Activated T-helper 2 cell treated with anti-CD3 and anti-CD28 coated beads, Interferon-gamma antibody, Interleukin-2, Interleukin-4, amounts not matched to agents 10 μg/mL and 5 μg/mL and 100 μg/mL, durations not matched to agents 14 hours and 24 hours and 36 hours (primary cell): Measurements from ENCODE around the gene EIF3D. TPM values are rescaled to one million over a fixed set of nuclear protein-coding genes. Genes with fewer than 3 reads are reported as not detected.
A peak's percentile ranks its signal among the peaks of the same experiment; 100 is the strongest.

Experiments used
- DNase-seq: peaks from one replicate; pipeline ENCODE4 v3.0.0; 2021; ENCODE audit warnings: low spot score
- H3K27ac Mint-ChIP-seq: one replicate; pipeline ENCODE4 v1.8.0; 2021; ENCODE audit warnings: mixed read lengths
- H3K27me3 Mint-ChIP-seq: one replicate; pipeline ENCODE4 v1.8.0; 2021; ENCODE audit warnings: low read depth, mixed read lengths
- H3K36me3 Mint-ChIP-seq: one replicate; pipeline ENCODE4 v1.8.0; 2021; ENCODE audit warnings: low read depth, mixed read lengths
- H3K4me1 Mint-ChIP-seq: one replicate; pipeline ENCODE4 v1.8.0; 2021; ENCODE audit warnings: low read depth, mixed read lengths
- H3K4me3 Mint-ChIP-seq: one replicate; pipeline ENCODE4 v1.8.0; 2021; ENCODE audit warnings: low read depth, mild to moderate bottlenecking, moderate library complexity, mixed read lengths
- H3K9me3 Mint-ChIP-seq: one replicate; pipeline ENCODE4 v1.8.0; 2021; ENCODE audit warnings: mixed read lengths
- intact Hi-C: fragments of 100-400 bp; cut with micrococcal nuclease; formaldehyde crosslinking; loops from one replicate; pipeline ENCODE4 v1.15.1; 2023
- total RNA-seq: library from RNA; stranded (reverse); gene quantifications from 2 replicates; pipeline ENCODE4 v1.2.3, GENCODE V29; 2022

The EIF3D gene
- total RNA-seq, 1 donor from 2014 or later, result 300 TPM

DNA sequence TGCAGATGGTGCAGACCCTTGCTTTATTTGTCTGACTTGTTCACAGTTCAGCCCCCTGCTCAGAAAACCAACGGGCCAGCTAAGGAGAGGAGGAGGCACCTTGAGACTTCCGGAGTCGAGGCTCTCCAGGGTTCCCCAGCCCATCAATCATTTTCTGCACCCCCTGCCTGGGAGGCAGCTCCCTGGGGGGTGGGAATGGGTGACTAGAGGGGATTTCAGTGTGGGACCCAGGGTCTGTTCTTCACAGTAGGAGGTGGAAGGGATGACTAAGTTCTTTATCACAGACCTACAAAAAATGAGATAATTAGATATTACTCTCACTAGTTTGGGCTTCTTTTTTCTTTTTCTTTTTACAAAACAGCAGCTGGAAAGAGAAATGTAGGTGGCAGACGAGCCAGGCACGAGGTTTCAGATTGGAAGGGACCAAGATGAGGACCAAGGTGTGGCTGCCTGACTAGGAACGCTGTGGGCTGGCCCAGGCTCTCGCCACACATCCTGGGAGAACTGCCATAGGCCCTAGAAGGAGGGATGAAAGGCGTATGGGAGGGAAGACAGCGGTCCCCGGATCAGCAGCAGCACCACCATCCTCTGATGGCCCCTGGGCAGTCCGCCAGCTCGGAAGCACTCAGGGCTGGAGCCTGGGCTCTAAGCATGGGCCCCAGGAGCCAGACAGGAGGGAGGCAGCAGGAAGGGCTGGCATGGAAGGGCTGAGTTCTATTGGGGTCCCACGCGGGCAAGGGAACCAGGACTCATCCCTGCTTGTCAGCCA lies 61.7 kb downstream of the EIF3D start:
- peaks cover 26% of the 10 kb centered on the region for H3K4me1 Mint-ChIP-seq
- H3K27me3 Mint-ChIP-seq, result no peaks in the 10 kb centered on the region
- H3K36me3 Mint-ChIP-seq, result peaks cover 31% of the 10 kb centered on the region
- intact Hi-C loops, result no loop called here
- peak overlapping the region; percentile 52 for H3K27ac Mint-ChIP-seq
- no peaks in the 10 kb centered on the region for H3K9me3 Mint-ChIP-seq
- no peak for DNase-seq
- no peak overlapping the region for H3K4me3 Mint-ChIP-seq

DNA sequence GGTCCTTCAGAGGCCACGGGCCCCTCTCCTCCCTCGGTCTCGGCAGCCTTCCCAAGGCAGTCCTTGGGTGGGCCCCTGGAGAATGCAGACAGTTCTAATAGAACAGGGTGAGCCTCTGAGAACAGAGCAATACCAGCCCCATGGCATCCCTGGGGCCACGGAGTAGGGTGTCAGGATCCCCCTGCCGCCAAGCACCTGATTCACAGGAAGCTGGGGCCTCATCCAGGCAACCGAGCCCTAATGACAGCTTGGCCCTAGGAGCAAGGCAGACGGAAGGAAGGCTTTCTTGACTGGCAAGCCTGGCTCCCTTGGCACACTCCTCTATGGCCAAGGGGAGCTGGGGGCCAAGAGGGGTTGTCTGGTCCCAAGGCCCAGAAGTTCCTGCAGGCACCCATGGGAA lies 62.7 kb downstream of the EIF3D start:
- intact Hi-C loops, result no loop called here
- Mint-ChIP-seq H3K27ac (no peak overlapping the region), H3K27me3 (no peaks in the 10 kb centered on the region), H3K36me3 (peaks cover 23% of the 10 kb centered on the region), H3K9me3 (no peaks in the 10 kb centered on the region), H3K4me3 (no peak overlapping the region), H3K4me1 (peaks cover 26% of the 10 kb centered on the region)
- no peak for DNase-seq

DNA sequence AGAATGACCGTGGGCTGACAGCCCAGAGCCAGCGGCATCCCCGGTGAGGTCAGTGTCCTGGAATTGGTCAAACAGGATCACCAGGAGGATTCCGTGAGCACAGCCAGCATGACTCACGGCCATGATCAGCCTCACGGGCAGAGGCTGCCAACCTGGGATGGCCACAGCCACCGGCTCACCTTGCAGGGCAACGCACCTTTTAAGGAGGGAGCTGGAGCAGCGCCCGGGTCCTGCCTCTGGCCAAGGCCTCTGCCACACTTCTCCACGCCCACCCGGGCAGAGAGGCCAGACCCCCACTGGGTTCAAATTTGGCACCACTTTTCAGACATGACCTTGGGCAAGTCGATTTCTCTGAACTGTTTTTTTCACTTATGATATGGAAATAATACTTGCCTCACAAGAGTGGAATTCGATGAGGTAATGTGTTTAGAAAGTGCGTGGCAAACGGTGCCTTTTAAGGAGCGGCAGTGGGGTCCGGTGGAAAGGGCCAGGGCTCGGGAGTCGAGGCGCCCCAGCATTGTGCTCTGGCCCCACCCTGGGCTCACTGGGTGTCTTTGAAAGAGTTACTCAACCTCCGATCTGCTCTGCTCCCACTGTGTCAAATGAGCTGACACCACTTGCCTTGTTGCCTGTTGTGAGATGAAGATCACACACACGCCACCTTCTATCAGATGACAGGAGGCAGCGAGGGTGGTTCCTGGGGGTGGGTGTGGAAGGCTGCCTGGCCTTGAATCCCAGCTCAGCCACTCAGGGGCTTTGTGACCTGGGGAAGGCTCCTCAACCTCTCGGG lies 63.5 kb downstream of the EIF3D start:
- Mint-ChIP-seq H3K27ac (no peak overlapping the region), H3K9me3 (no peaks in the 10 kb centered on the region), H3K4me1 (peaks cover 22% of the 10 kb centered on the region), H3K36me3 (peaks cover 17% of the 10 kb centered on the region), H3K4me3 (no peak overlapping the region), H3K27me3 (no peaks in the 10 kb centered on the region)
- intact Hi-C loops, result no loop called here
- DNase-seq, result no peak

DNA sequence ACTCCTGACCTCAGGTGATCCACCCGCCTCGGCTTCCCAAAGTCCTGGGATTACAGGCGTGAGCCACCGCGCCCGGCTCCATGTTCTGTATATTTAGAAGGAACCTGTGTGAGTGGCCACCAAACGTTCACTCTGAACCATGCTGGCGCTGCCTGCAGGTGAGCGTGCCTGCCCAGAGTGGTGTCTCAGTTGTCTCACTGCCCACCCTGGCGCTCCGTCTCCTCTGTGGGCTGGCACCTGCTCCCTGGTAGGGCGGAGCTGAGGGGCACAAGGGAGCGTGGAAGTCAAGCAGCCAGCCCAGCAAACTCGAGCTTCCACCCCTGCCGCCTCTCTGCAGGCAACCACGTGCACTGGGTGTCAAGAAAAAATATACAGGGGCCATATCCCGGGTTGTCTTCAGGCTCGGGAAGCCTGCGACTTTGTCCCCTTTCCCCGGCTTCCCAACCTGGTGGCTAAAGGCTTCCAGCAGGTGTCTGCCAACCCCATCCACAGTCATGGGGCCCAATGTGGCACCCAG lies 64.2 kb downstream of the EIF3D start:
- H3K4me3 Mint-ChIP-seq, result no peak overlapping the region
- H3K9me3 Mint-ChIP-seq, result no peaks in the 10 kb centered on the region
- DNase-seq, result no peak
- peaks cover 10% of the 10 kb centered on the region for H3K36me3 Mint-ChIP-seq
- no peak overlapping the region for H3K27ac Mint-ChIP-seq
- no peaks in the 10 kb centered on the region for H3K27me3 Mint-ChIP-seq
- intact Hi-C loops, result no loop called here
- peaks cover 16% of the 10 kb centered on the region for H3K4me1 Mint-ChIP-seq

DNA sequence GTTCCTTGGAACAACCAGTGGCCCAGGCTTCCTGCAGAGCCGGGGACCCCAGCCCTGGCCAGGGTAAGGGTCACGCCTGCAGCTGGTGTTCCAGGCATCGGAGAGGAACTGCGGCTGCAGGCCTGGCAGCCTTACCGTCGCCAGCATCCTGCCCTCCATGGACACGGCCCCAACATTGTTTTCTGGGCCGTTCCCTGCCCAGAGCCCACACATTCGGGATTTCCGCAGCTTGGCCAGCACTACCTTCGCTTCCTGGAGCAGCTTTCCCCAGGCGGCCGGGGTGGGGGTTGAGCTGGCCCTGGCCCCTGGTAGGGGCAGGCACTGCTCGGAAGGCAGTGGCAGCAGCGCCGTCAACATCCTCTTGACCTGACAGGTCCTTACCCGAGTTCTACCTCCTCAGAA lies 65.2 kb downstream of the EIF3D start:
- no peaks in the 10 kb centered on the region for H3K27me3 Mint-ChIP-seq
- no peaks in the 10 kb centered on the region for H3K9me3 Mint-ChIP-seq
- H3K4me3 Mint-ChIP-seq, result no peak overlapping the region
- H3K36me3 Mint-ChIP-seq, result peaks cover 10% of the 10 kb centered on the region
- H3K27ac Mint-ChIP-seq, result no peak overlapping the region
- peaks cover 16% of the 10 kb centered on the region for H3K4me1 Mint-ChIP-seq
- intact Hi-C loops, result no loop called here
- no peak for DNase-seq

DNA sequence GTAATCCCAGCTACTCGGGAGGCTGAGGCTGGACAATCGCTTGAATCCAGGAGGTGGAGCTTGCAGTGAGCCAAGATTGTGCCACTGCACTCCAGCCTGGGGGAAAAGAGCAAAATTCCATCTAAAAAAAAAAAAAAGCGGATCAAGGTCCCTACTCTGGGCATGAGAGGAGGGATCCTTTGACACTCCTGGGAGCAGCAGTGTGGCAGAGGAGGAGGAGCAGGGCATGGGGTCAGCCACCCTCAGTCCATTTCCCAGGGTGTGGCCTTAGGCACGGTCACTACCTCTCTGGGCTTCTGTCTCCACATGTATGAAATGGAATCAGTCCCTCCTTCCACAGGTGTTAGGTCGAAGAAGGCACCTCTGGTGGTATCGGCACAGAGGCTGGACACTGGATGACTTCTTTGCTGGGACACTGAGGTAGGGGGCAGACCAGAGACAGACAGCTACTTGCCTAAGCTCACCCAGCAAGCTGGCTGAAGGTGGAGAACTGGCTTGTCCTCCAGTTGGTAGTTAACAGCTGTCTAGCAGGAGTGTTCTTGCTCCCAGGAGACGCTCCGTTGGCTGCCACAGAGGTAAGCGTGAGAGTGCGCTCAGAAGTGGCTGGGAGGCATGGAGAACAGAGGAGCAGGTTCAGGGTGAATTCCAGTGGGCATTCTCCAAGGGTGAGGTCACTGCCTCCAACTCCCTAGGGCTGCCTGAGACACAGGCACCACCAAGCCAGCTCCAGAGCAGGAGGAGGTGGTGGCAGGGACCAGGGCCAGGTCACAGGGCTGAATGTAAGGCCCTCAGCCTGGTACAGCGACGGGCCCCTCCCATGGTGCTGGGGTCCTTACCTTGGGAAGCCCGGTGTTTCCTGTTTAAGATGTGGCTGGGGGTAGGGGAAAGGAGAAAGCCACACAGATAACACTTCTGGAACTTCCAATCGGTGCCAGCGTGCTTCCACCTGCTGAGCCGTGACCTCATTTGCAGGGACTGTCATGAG lies 67.0 kb downstream of the EIF3D start:
- H3K36me3 Mint-ChIP-seq, result peaks cover 3% of the 10 kb centered on the region
- no peak overlapping the region for H3K4me3 Mint-ChIP-seq
- H3K27ac Mint-ChIP-seq, result peak overlapping the region; percentile 42
- intact Hi-C loops, result no loop called here
- H3K27me3 Mint-ChIP-seq, result no peaks in the 10 kb centered on the region
- no peaks in the 10 kb centered on the region for H3K9me3 Mint-ChIP-seq
- DNase-seq, result no peak
- peaks cover 8% of the 10 kb centered on the region for H3K4me1 Mint-ChIP-seq

Other genes starting within 250 kb of the EIF3D start
- gene MYH9, start 141.2 kb downstream of the EIF3D start, total RNA-seq, result 619 and 645 TPM in 2 replicates
- gene TXN2, start 47.5 kb downstream of the EIF3D start, total RNA-seq, result 94.0 and 95.1 TPM in 2 replicates
- 17.6 and 21.0 TPM in 2 replicates for gene FOXRED2, start 22.1 kb downstream of the EIF3D start, total RNA-seq
- gene CACNG2, start 174.6 kb upstream of the EIF3D start, total RNA-seq, result not detected in 2 replicates
- gene IFT27, start 247.0 kb upstream of the EIF3D start, total RNA-seq, result 30.0 and 34.7 TPM in 2 replicates